GM12878 (cell line): ENCODE results near the gene OOSP2. TPM values are rescaled to one million over a fixed set of nuclear protein-coding genes. Genes with fewer than 3 reads are reported as not detected.
"Not testable (repeated sequence)": the region's sequence is repeated elsewhere in the genome, so short reads cannot be mapped to it uniquely, and the experiment has no call there.

Source experiments
- ATAC-seq: fragments of 200-7000 bp; cut with Tn5 transposase; 3 replicates; pipeline ENCODE4 v1.9.1; 2020; ENCODE audit warnings: mild to moderate bottlenecking, moderate library complexity
- BruUV-seq: library from RNA; stranded (reverse); fragments of 400-500 nt; replicated peaks from 2 replicates; lab custom pipeline; 2021; lab: Mats Ljungman, UMichigan
- CTCF ChIA-PET: fragments of 300-600 bp; sonication (Branson Sonifier 250); formaldehyde crosslinking; extraction: SDS; loops from one replicate; lab custom pipeline; 2021; ENCODE audit warnings: inconsistent platforms; lab: Yijun Ruan, JAX
- POLR2A ChIA-PET: fragments of 350-600 bp; formaldehyde crosslinking; extraction: SDS; loops from one replicate; lab custom pipeline; 2021; ENCODE audit warnings: inconsistent platforms; lab: Charles Lee
- RAD21 ChIA-PET: fragments of 300-600 bp; sonication (Branson Sonifier 250); formaldehyde crosslinking; loops from one replicate; lab custom pipeline; 2023; ENCODE audit warnings: antibody characterized with exemption; ENCODE audit not compliant: unreplicated experiment; lab: Charles Lee
- SMC1A ChIA-PET: fragments of 300-600 bp; sonication (Branson Sonifier 250); formaldehyde crosslinking; loops from one replicate; lab custom pipeline; 2023; ENCODE audit not compliant: unreplicated experiment, uncharacterized antibody; lab: Charles Lee
- DNase-seq: peaks from one replicate; pipeline ENCODE4 v3.0.0-alpha.2; 2011; ENCODE audit warnings: low read depth, low spot score
- FAIRE-seq: peaks from 3 replicates; lab custom pipeline; 2011; peaks lifted over from hg19 to GRCh38; lab: Jason Lieb, UNC
- H2AFZ ChIP-seq: 2 replicates; pipeline ENCODE4 v1.6.0; 2011; ENCODE audit warnings: low read depth, low read length, control low read depth; ENCODE audit not compliant: control insufficient read depth
- H3K27ac ChIP-seq: 2 replicates; pipeline ENCODE4 v1.5.1; 2011; ENCODE audit warnings: control low read depth; ENCODE audit not compliant: control insufficient read depth, insufficient read depth
- H3K27me3 ChIP-seq, 2 experiments: replicated peaks in 1 of 2; 2 replicates each; pipeline versions ENCODE4 v1.6.0 to v1.6.1; 2011; ENCODE audit warnings: low read length in 1 of 2; ENCODE audit not compliant: control insufficient read depth in 2 of 2, insufficient read depth in 2 of 2
- H3K36me3 ChIP-seq, 2 experiments: 2 replicates each; pipeline ENCODE4 v1.5.1; 2011; ENCODE audit warnings: low read length in 1 of 2; ENCODE audit not compliant: control insufficient read depth in 2 of 2, insufficient read depth in 2 of 2
- H3K4me1 ChIP-seq: 2 replicates; pipeline ENCODE4 v1.6.1; 2011; ENCODE audit warnings: mild to moderate bottlenecking, low read length, moderate library complexity, mixed read lengths; ENCODE audit not compliant: control insufficient read depth, insufficient read depth
- H3K4me2 ChIP-seq: 2 replicates; pipeline ENCODE4 v1.6.0; 2011; ENCODE audit warnings: control low read depth; ENCODE audit not compliant: control insufficient read depth, insufficient read depth
- H3K4me3 ChIP-seq: fragments of 200-600 bp; sonication (generic); 2 replicates; pipeline ENCODE4 v1.5.1; 2016
- H3K79me2 ChIP-seq: 2 replicates; pipeline ENCODE4 v1.6.0; 2011; ENCODE audit warnings: low read length; ENCODE audit not compliant: control insufficient read depth, insufficient read depth
- H3K9ac ChIP-seq: 2 replicates; pipeline ENCODE4 v1.8.0; 2011; ENCODE audit warnings: low read length, control low read depth, mixed read lengths; ENCODE audit not compliant: control insufficient read depth, insufficient read depth
- H3K9me3 ChIP-seq: replicated peaks from 3 replicates; pipeline ENCODE4 v1.5.1; 2011; ENCODE audit warnings: mild to moderate bottlenecking, low read length; ENCODE audit not compliant: control insufficient read depth, insufficient read depth
- H4K20me1 ChIP-seq: 2 replicates; pipeline ENCODE4 v1.6.0; 2011; ENCODE audit not compliant: control insufficient read depth, insufficient read depth
- ATF7 ChIP-seq: fragments of 450-650 bp; IDR thresholded peaks from 2 replicates; pipeline ENCODE4 v1.6.1; 2016; ENCODE audit warnings: low read depth, mild to moderate bottlenecking
- KDM1A ChIP-seq: fragments of 200-600 bp; sonication (generic); IDR thresholded peaks from 2 replicates; pipeline ENCODE4 v1.6.1; 2016; ENCODE audit warnings: borderline replicate concordance
- RB1 ChIP-seq: fragments of 450-650 bp; formaldehyde crosslinking; IDR thresholded peaks from 2 replicates; pipeline ENCODE4 v1.6.1; 2017; ENCODE audit warnings: mild to moderate bottlenecking, borderline replicate concordance
- SIX5 ChIP-seq: IDR thresholded peaks from 2 replicates; pipeline ENCODE4 v1.6.1; 2011; ENCODE audit warnings: mild to moderate bottlenecking, low read depth, low read length, moderate library complexity; ENCODE audit not compliant: severe bottlenecking
- SREBF2 ChIP-seq: IDR thresholded peaks from 2 replicates; pipeline ENCODE4 v1.6.1; 2012; ENCODE audit warnings: mild to moderate bottlenecking, low read length
- ZNF592 ChIP-seq: fragments of 450-650 bp; IDR thresholded peaks from 2 replicates; pipeline ENCODE4 v1.6.1; 2017; ENCODE audit warnings: mild to moderate bottlenecking, moderate library complexity
- WGBS: methylation state at CpG from one replicate; pipeline ENCODE4 v1.1.6; 2016; ENCODE audit warnings: low lambda C conversion rate; ENCODE audit not compliant: insufficient replicate concordance, insufficient coverage; ENCODE audit errors: missing lambda C conversion rate; 5-methylcytosine and 5-hydroxymethylcytosine counted together
- in situ Hi-C: fragments of 300-500 bp; cut with MboI; formaldehyde crosslinking; loops from 9 replicates; pipeline ENCODE4 v1.14.3; 2018; ENCODE audit warnings: mixed read lengths
- intact Hi-C: fragments of 100-400 bp; cut with micrococcal nuclease; formaldehyde crosslinking; loops from one replicate; pipeline ENCODE4 v1.14.2; 2022; ENCODE audit not compliant: unreplicated experiment
- polyA plus RNA-seq, 11 experiments: library from polyadenylated mRNA; depleted of rRNA in 4 of 11; unstranded in 6 of 11; stranded (reverse) in 5 of 11; fragments of >200 nt; fragmentation: Nextera tagmentation in 4 of 11; fragmentation: Illumina TruSeq in 1 of 11; extraction: Ambion mirVana in 4 of 11; extraction: Trizol in 1 of 11; gene quantifications; 1 replicate in 1 of 11; 2 replicates in 10 of 11; pipeline versions ENCODE4 v1.2.1 to v1.2.3, GENCODE V29; 2011 to 2016; ENCODE audit warnings: inconsistent platforms in 2 of 11, missing spikeins in 2 of 11, low read depth in 1 of 11
- total RNA-seq, 4 experiments: library from RNA; depleted of rRNA in 3 of 4; stranded (reverse); fragments of >200 nt in 3 of 4; fragmentation: Illumina TruSeq in 1 of 4; extraction: Trizol in 1 of 4; gene quantifications; 2 replicates each; pipeline versions ENCODE4 v1.2.1 to v1.2.3, GENCODE V29; 2013 to 2021

OOSP2 gene
- total and polyA plus RNA-seq, 10 of the 15 experiments (the other 5 are each of a cell fraction or from before 2014, with no cell fraction given) = not detected

- Histone ChIP-seq H2AFZ (no peak overlapping the region), H3K4me2 (no peak overlapping the region), H3K36me3 (no peaks in the 10 kb centered on the region), H3K9me3 (no peaks in the 10 kb centered on the region), H3K4me1 (no peaks in the 10 kb centered on the region), H3K4me3 (no peak overlapping the region), H3K79me2 (no peaks in the 10 kb centered on the region), H3K27ac (no peak overlapping the region), H4K20me1 (no peaks in the 10 kb centered on the region), H3K9ac (no peak overlapping the region), H3K27me3 (no peaks in the 10 kb centered on the region)
- FAIRE-seq = no peak
- ATAC-seq = no peak
- intact Hi-C loops (no loop called here), in situ Hi-C loops (no loop called here)
- ChIA-PET SMC1A (no interaction called here), CTCF (no interaction called here), RAD21 (no interaction called here), POLR2A (no interaction called here)
- no peak for DNase-seq
- 41% methylated on average over 2 of the region's 2 CpGs for WGBS
- BruUV-seq = no TSS peak
- TF ChIP-seq SIX5 (no peak), KDM1A (no peak), RB1 (no peak), ZNF592 (no peak), ATF7 (no peak), SREBF2 (no peak)
- TF ChIP-seq, all 136 proteins: peak for 0
Measured at GRCh38 chr11:60069450-60069849, 29.2 kb downstream of the OOSP2 start.

- FAIRE-seq, in situ Hi-C loops, DNase-seq, RAD21 ChIA-PET, H3K9me3 ChIP-seq, H3K4me3 ChIP-seq, ATAC-seq, H2AFZ ChIP-seq, H3K4me2 ChIP-seq, H3K9ac ChIP-seq, CTCF ChIA-PET, BruUV-seq, H3K36me3 ChIP-seq, H3K4me1 ChIP-seq, SMC1A ChIA-PET, H3K79me2 ChIP-seq, POLR2A ChIA-PET, H4K20me1 ChIP-seq, H3K27me3 ChIP-seq, H3K27ac ChIP-seq: not testable (repeated sequence)
- intact Hi-C loops = loop anchor here (10.0 kb wide), 1 partner anchor 183 kb away; no protein-coding TSS in a partner anchor
- 23% methylated on average over 6 of the region's 6 CpGs for WGBS
Measured at GRCh38 chr11:60071644-60072043, 31.4 kb downstream of the OOSP2 start.
